ENCODE measurements around the gene SSC5D.

SSC5D gene

DNA sequence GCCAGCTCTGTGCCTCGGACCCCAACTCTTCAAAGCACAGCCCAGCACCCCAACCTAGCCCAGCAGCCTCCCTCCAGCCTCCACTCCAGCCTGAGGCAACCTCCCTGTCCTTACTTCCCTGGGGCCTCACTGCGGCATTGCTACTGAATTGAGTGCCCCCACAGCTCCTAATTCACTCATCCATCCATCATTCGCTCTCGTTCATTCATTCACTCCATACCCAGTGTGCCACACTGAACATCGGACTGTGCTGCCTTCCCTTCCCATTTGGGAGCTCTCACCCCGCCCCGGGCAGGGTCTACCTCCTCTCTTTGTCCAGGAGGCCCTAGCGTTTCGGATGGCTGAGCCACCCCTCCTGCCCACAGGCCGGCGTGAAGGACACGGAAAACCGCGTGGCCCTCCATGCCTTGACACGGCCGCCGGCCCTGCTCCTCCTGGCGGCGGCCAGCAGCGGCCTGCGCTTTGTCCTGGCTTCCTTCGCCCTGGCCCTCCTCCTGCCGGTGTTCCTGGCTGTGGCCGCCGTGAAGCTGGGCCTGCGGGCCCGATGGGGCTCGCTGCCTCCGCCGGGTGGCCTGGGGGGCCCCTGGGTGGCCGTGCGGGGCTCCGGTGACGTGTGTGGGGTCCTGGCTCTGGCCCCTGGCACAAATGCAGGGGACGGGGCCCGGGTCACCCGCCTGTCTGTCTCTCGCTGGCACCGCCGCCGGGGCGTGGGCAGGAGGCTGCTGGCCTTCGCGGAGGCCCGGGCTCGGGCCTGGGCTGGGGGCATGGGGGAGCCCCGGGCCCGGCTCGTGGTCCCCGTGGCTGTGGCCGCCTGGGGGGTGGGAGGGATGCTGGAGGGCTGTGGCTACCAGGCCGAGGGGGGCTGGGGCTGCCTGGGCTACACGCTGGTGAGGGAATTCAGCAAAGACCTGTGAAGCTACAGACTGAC is 1.9 kb upstream of the SSC5D start:
- Histone ChIP-seq H3K27me3 (ENCODE audit: control insufficient read depth in 5 of 5, insufficient read depth in 4 of 5, low read length in 5 of 5) (peaks cover 0 to 33% (median 28%) of the 10 kb centered on the region in 5 donors), H3K36me3 (ENCODE audit: control insufficient read depth in 5 of 5, insufficient read depth in 5 of 5, low read length in 5 of 5) (peaks cover 0 to 24% (median 11%) of the 10 kb centered on the region in 5 donors), H3K9me3 (ENCODE audit: control insufficient read depth in 5 of 5, low read length in 5 of 5) (no peaks in the 10 kb centered on the region), H3K9ac (ENCODE audit: low read length in 5 of 5) (peak overlapping the region in 2 of 5 donors; percentile 12 to 57), H3K4me3 (ENCODE audit: low read depth in 1 of 5, low read length in 5 of 5) (peak overlapping the region in 2 of 5 donors; percentile 4 to 37), H3K4me1 (ENCODE audit: control insufficient read depth in 5 of 5, insufficient read depth in 5 of 5, low read length in 5 of 5) (peaks cover 5 to 56% (median 48%) of the 10 kb centered on the region in 5 donors), H3K27ac (ENCODE audit: low read depth, low read length) (peak overlapping the region; percentile 74)

DNA sequence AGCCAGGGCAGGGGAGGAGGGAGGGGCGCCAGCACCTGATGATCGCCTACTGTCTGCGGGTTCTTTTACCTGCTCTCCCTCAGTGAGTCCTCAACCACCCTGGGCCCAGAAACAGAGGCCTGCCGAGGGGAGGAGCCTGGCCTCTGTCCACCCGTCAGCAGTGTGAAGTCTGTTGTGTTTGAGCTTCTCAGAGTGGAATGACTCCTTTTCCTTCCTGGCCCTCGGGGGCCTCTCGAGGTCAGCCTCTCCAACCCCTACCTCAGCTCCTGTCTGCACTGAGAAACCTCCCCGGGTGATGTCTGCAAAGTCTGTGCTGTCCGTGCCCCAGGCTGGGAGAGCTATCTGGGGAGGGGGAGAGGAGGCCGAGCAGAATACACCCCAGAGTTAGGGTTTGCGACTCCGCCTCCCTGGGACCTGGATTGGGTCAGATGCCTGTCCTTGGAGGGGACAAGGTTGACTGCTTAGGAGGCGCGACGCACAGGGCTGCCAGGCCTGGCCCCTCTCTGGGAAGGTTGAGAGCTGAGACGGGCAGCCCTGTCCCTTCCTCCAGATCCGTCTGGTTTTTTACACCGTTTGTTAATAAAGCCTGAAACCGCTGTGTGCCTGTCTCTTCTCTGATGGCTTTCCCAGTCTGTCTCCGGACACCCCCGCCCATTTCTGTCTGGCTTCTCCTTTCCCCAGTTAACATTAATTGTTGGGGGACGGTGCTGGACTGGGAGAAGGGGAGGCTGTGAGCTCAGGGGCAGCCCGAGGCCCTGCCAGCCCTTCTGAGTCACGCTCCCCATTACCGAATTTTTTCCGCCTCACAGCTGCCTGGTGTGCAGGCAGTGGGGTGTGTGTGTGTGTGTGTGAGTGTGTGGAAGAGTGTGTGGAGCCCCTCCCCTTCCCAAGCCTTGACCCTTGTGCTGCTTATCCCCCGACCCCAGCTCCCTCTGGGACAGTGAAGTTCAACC is 989 bp upstream of the SSC5D start:
- H3K9ac ChIP-seq (ENCODE audit: low read length in 5 of 5) = peak overlapping the region in 2 of 5 donors; percentile 12 to 57
- peaks cover 5 to 38% (median 36%) of the 10 kb centered on the region in 5 donors for H3K27me3 ChIP-seq (ENCODE audit: control insufficient read depth in 5 of 5, insufficient read depth in 4 of 5, low read length in 5 of 5)
- peaks cover 0 to 16% (median 10%) of the 10 kb centered on the region in 5 donors for H3K36me3 ChIP-seq (ENCODE audit: control insufficient read depth in 5 of 5, insufficient read depth in 5 of 5, low read length in 5 of 5)
- H3K9me3 ChIP-seq (ENCODE audit: control insufficient read depth in 5 of 5, low read length in 5 of 5) = no peaks in the 10 kb centered on the region
- H3K4me3 ChIP-seq (ENCODE audit: low read depth in 1 of 5, low read length in 5 of 5) = peak overlapping the region in 3 of 5 donors; percentile 4 to 7 (median 4)
- H3K27ac ChIP-seq (ENCODE audit: low read depth, low read length) = peak overlapping the region; percentile 74
- peaks cover 5 to 62% (median 48%) of the 10 kb centered on the region in 5 donors for H3K4me1 ChIP-seq (ENCODE audit: control insufficient read depth in 5 of 5, insufficient read depth in 5 of 5, low read length in 5 of 5)

DNA sequence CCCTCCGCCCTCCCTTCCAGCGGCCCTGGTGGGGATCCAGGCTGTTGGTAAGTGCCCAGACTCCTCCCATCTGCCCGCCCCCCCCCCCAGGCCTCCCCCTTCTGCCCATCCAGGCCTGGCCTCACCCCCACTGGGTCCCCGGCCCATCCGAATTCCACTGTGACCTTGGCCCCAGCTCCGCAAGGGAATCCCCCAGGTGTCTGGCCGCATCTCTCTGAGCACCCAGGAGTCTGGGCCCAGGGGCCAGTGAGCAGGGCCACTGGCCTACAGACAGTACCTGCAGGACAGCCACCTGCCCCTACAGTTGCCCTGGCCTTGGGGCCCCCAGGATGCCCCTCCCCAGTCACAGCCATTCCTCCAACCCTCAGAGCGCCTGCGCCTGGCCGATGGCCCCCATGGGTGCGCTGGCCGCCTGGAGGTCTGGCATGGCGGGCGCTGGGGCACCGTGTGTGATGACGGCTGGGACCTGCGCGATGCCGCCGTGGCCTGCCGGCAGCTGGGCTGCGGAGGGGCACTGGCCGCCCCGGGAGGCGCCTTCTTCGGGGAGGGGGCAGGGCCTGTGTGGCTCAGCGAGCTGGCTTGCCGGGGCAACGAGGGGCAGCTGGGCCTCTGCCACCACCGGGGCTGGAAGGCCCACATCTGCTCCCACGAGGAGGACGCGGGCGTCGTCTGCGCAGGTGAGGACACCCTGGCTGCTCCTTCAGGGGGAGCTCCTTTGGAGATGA is 912 bp downstream of the SSC5D start:
- Histone ChIP-seq H3K27ac (ENCODE audit: low read depth, low read length) (no peak overlapping the region), H3K9me3 (ENCODE audit: control insufficient read depth in 5 of 5, low read length in 5 of 5) (no peaks in the 10 kb centered on the region), H3K27me3 (ENCODE audit: control insufficient read depth in 5 of 5, insufficient read depth in 4 of 5, low read length in 5 of 5) (peaks cover 8 to 53% (median 46%) of the 10 kb centered on the region in 5 donors), H3K4me1 (ENCODE audit: control insufficient read depth in 5 of 5, insufficient read depth in 5 of 5, low read length in 5 of 5) (peaks cover 5 to 73% (median 55%) of the 10 kb centered on the region in 5 donors), H3K9ac (ENCODE audit: low read length in 5 of 5) (peak overlapping the region in 1 of 5 donors; percentile 17), H3K36me3 (ENCODE audit: control insufficient read depth in 5 of 5, insufficient read depth in 5 of 5, low read length in 5 of 5) (no peaks in the 10 kb centered on the region), H3K4me3 (ENCODE audit: low read depth in 1 of 5, low read length in 5 of 5) (no peak overlapping the region)

DNA sequence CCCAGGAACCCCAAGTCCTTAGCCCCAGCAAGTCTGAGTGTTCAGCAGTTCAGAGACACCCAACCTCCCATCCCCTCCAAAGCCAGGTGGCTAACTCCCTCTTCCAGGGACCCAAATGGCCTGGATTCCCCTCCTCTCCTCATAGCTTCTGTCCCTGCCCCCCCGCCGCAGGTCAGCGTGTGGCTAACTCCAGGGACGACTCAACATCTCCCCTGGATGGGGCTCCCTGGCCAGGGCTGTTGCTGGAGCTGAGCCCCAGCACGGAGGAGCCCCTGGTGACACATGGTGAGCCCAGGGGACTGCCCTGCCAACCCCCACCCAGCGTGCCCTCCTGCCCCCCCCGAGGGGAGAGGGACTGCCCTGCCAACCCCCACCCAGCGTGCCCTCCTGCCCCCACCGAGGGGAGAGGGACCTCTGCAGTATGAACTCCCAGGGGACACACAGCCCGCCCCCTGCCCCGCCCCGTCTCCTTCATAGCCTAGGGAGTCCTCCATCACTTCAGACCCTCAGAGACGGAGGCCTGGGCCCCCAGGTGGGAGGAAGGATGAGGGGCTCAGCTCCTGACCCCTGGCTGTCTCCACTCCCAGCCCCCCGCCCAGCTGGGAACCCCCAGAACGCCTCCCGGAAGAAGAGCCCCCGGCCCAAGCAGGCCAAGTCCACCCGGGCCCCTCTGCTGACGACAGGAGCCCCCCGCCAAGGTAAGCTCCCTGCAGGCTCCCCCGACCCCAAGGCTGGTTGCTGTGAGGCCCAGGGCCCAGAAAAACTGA is 1.7 kb downstream of the SSC5D start:
- peak overlapping the region in 1 of 5 donors; percentile 17 for H3K9ac ChIP-seq (ENCODE audit: low read length in 5 of 5)
- no peak overlapping the region for H3K27ac ChIP-seq (ENCODE audit: low read depth, low read length)
- H3K36me3 ChIP-seq (ENCODE audit: control insufficient read depth in 5 of 5, insufficient read depth in 5 of 5, low read length in 5 of 5) = no peaks in the 10 kb centered on the region
- peaks cover 6 to 73% (median 53%) of the 10 kb centered on the region in 5 donors for H3K4me1 ChIP-seq (ENCODE audit: control insufficient read depth in 5 of 5, insufficient read depth in 5 of 5, low read length in 5 of 5)
- no peak overlapping the region for H3K4me3 ChIP-seq (ENCODE audit: low read depth in 1 of 5, low read length in 5 of 5)
- H3K27me3 ChIP-seq (ENCODE audit: control insufficient read depth in 5 of 5, insufficient read depth in 4 of 5, low read length in 5 of 5) = peaks cover 12 to 61% (median 46%) of the 10 kb centered on the region in 5 donors
- H3K9me3 ChIP-seq (ENCODE audit: control insufficient read depth in 5 of 5, low read length in 5 of 5) = no peaks in the 10 kb centered on the region

DNA sequence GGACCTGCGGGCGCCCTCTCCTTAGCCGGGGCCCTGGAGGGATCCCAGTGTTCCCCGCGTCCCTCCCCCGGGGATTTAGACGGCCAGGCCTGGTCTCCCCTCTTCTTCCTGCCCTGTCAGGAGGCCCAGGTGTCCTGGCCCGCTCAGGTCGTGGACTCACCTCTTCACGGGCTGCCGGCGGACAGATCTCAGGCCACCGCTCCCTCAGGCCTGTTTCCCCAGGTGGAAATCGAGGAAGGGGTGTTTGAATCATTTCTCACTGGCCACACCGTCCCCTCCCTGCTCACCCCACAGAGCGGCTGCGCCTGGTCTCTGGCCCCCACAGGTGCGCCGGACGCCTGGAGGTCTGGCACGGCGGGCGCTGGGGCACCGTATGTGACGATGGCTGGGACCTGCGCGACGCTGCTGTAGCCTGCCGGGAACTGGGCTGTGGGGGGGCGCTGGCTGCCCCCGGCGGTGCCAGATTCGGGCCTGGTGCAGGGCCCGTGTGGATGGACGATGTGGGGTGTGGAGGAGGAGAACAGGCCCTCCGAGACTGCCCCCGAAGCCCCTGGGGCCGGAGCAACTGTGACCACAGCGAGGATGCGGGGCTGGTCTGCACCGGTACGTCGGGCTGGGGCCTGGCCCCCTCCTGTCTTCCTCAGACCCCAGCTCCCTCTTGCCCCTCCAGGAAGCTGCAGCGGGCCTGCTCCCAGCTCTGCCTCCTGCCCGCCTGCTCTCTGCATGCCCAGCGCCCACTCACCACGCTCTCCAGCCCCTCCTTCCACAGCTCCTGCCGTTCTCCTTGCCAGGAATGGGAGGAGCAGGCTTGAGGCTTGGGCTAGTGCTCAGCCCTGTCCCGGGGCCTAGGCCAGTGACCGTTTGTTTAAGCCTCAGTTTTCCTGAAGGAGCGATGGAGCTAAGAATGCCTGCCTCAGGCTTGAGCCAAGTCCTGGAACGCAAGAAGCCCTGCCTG is 2.5 kb downstream of the SSC5D start:
- H3K4me1 ChIP-seq (ENCODE audit: control insufficient read depth in 5 of 5, insufficient read depth in 5 of 5, low read length in 5 of 5) = peaks cover 6 to 66% (median 45%) of the 10 kb centered on the region in 5 donors
- no peak overlapping the region for H3K9ac ChIP-seq (ENCODE audit: low read length in 5 of 5)
- H3K9me3 ChIP-seq (ENCODE audit: control insufficient read depth in 5 of 5, low read length in 5 of 5) = no peaks in the 10 kb centered on the region
- H3K36me3 ChIP-seq (ENCODE audit: control insufficient read depth in 5 of 5, insufficient read depth in 5 of 5, low read length in 5 of 5) = no peaks in the 10 kb centered on the region
- no peak overlapping the region for H3K27ac ChIP-seq (ENCODE audit: low read depth, low read length)
- peaks cover 12 to 54% (median 44%) of the 10 kb centered on the region in 5 donors for H3K27me3 ChIP-seq (ENCODE audit: control insufficient read depth in 5 of 5, insufficient read depth in 4 of 5, low read length in 5 of 5)
- H3K4me3 ChIP-seq (ENCODE audit: low read depth in 1 of 5, low read length in 5 of 5) = no peak overlapping the region

DNA sequence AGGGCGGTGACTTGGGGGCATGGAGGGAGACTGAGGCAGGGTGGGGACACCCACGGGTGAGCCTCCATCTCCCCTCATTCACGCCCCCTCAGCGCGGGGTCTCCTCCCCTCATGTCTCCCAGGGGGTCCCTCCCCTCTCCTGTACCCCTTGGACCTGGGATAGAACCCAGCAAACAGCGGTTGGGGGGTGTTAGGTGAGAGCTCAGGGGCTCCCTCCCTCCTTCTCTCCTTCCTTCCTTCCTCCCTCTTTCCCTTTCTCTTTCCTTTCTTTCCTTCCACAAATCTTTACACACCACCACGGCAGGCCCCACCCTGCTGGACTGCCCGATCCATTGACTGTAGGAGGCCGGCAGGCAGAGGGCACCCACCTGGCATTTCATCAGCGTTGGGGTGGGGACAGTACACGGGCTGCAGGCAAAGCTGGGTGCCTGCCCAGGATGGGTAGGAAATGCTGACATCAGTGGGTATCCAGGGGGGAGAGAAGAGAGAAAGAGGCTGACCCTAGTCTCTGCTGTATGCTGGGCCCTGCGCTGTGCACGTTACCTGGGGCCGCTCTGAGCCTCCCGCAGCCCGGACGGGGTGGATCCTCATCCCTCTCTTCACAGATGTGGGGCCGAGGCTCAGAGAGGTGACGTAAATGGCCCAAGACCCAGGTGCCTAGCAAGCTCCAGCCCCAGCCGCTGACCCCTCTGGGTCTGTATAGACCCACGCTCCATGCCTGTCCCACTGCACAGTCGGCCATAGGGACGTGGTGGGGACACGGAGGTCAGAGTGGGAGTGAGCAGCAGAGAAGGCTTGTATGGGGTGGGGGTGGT is 3.5 kb downstream of the SSC5D start:
- Histone ChIP-seq H3K9ac (ENCODE audit: low read length in 5 of 5) (no peak overlapping the region), H3K36me3 (ENCODE audit: control insufficient read depth in 5 of 5, insufficient read depth in 5 of 5, low read length in 5 of 5) (no peaks in the 10 kb centered on the region), H3K4me1 (ENCODE audit: control insufficient read depth in 5 of 5, insufficient read depth in 5 of 5, low read length in 5 of 5) (peaks cover 6 to 56% (median 35%) of the 10 kb centered on the region in 5 donors), H3K4me3 (ENCODE audit: low read depth in 1 of 5, low read length in 5 of 5) (no peak overlapping the region), H3K9me3 (ENCODE audit: control insufficient read depth in 5 of 5, low read length in 5 of 5) (no peaks in the 10 kb centered on the region), H3K27me3 (ENCODE audit: control insufficient read depth in 5 of 5, insufficient read depth in 4 of 5, low read length in 5 of 5) (peaks cover 12 to 48% (median 40%) of the 10 kb centered on the region in 5 donors), H3K27ac (ENCODE audit: low read depth, low read length) (no peak overlapping the region)

DNA sequence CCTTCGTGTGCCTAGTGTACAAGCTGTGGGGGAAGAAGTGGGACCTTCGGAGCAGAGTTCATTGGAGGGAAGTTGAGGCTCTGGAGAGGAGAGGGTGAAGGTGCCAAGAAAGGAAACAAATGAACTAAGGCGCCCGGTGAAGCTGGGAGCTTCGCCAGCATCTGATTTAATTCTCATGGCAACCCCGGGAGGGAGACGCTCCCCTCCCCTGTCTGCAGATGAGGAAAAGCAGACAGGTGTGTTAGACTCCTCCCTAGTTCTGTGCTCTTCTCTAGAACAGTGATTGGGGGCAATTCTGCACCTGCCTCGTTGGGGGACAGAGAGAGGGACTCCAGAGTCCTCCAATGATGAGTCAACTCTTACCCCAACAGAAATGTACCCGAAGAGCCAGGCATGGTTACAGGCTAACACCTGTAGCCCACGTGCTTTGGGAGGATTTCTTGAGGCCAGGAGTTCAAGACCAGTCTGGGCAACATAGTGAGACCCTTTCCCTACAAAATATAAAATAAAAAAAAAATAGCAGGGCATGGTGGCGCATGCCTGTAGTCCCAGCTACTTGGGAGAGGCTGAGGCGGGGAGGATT is 4.2 kb downstream of the SSC5D start:
- Histone ChIP-seq H3K27me3 (ENCODE audit: control insufficient read depth in 5 of 5, insufficient read depth in 4 of 5, low read length in 5 of 5) (peaks cover 12 to 47% (median 34%) of the 10 kb centered on the region in 5 donors), H3K4me3 (ENCODE audit: low read depth in 1 of 5, low read length in 5 of 5) (no peak overlapping the region), H3K36me3 (ENCODE audit: control insufficient read depth in 5 of 5, insufficient read depth in 5 of 5, low read length in 5 of 5) (no peaks in the 10 kb centered on the region), H3K9me3 (ENCODE audit: control insufficient read depth in 5 of 5, low read length in 5 of 5) (no peaks in the 10 kb centered on the region), H3K4me1 (ENCODE audit: control insufficient read depth in 5 of 5, insufficient read depth in 5 of 5, low read length in 5 of 5) (peaks cover 2 to 49% (median 28%) of the 10 kb centered on the region in 5 donors), H3K9ac (ENCODE audit: low read length in 5 of 5) (no peak overlapping the region), H3K27ac (ENCODE audit: low read depth, low read length) (no peak overlapping the region)
